Stimulated activated CD8-positive, alpha-beta memory T cell treated with anti-CD3 and anti-CD28 coated beads, Interleukin-12 subunit alpha, Interleukin-12 subunit beta, amount 100 ng/mL, for 24 hours (primary cell): ENCODE measurements around the gene GMDS.

Source experiments
- DNase-seq: peaks from one replicate; pipeline ENCODE4 v3.0.0-alpha.2; 2020; ENCODE audit errors: extremely low read depth

The GMDS gene

GRCh38 chr6:2245103-2245876 lies at the start of gene GMDS:
Gene GMDS, minus strand, starts transcription at chr6:2245605.
- peak; percentile 54 for DNase-seq

- no peak for DNase-seq
Measured at GRCh38 chr6:2285510-2285909, 40.1 kb upstream of the GMDS start.

- no peak for DNase-seq
Measured at GRCh38 chr6:2275892-2276242, 30.5 kb upstream of the GMDS start.

DNA sequence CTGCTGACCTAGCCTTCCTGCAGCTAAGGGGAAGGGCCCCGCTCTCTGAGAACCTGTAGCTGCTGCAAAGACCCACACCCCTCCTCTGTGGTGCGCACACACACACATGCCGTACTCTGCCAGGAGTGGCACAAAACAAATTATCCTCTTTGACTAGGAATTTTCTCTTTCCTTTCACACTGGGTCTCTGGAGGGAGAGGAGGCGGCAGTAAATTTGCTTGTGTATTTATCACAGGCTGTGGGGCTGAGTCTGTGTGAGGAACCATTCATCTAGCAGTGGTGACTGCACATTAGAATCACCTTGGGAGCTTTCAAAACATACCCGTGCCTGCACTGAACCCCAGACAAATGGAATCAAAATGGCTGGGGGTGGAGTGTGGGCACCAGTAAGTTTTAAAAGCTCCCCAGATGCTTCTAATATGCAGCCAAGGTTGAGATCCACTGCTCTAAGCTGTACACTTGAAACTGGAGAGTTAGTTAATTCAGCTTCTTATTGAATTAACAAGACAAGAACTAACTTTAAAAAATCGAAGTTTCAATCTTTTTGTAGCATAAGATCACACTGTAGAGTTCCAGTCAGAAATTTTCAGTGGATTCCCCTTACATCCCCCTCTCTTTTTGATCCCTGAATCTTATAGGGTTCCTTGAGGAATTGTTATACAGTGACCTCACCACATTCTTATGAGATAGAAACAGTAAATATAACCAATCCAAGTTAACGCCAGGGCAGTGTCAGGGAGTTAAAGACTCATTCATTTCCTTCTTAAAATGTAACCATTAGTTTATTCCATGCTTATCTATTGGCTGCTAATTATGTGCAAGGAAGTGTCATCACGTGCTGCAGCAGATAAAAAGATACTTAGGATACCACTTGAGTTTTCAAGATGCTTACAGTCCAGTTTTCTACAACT lies 29.8 kb upstream of the GMDS start:
- no peak for DNase-seq

DNA sequence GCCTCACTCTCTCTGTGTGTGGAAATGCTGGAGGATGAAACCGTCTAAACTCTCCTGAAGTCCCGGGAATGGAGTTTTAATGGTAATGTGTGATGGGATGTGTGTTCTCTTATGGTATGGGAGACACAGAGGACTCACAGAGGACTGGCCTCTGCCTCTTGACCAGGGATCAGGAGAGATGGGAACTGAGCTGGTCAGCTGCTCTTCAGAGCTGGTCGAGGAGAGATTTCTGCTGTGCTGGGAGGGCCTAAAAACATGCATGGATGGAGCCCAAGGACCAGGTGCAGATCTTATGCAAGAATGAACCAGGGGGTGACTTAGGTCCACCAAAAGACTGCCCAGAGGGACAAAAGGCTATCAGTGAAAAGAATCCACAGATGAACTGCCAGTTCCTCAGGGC lies 27.3 kb upstream of the GMDS start:
- no peak for DNase-seq

DNA sequence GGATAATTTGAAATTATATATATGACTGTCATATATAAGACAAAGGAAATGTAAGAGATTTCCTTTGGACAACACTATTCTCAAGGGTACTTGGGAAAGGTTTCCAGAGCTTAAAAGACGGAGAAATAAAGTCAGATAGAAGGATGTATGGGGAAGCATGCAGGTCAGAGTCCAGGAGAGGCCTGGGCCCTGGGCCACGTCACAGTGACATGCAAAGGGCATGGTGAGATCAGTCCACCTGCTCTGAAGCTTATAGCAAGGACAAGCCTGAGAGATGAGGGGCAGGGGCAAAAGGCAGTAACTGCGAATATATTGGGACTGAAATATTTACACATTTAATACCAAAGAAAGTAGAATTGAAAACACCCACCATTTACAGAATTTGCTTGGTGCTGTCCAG lies 24.6 kb upstream of the GMDS start:
- DNase-seq: no peak

DNA sequence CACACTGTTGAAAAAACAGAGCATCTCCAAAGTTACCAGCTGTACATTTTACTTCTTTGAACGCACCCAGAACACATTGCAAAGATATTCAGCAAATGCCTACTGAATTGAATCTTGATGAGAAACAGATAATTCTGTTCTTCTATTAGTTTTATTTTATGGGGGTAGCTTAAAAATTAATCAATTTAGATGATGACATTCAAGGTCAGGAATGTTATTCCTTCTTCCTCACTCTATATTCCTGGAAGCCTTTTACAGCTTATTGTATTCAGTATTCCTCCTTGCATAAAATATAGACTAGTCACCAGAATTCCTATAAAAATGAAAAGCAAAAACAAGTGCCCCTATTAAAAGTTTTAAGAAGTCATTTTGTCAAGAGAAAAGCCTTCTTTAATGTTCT lies 21.4 kb upstream of the GMDS start:
- no peak for DNase-seq

- no peak for DNase-seq
Measured at GRCh38 chr6:2266031-2266795, 20.8 kb upstream of the GMDS start.

GRCh38 chr6:2264932-2265331 lies 19.5 kb upstream of the GMDS start:
- no peak for DNase-seq

DNA sequence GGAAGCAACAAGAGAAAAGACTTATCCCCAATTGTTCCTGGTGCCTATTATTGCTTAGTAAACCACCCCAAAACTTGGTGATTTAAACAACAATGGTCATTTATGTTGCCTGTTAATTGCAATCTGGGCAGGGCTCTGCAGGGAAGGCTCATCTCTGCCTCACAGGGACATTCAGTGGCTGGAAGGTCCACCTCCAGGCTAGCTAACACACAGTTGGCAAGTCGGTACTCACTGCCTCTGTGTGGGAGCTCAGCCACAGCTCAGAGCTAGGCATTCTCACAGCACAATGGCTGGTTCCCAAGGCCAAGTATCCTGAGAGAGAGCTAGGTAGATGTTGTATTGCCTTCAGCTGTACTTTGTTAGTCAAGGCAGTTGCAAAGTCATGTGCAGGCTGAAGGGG lies 18.5 kb upstream of the GMDS start:
- no peak for DNase-seq

- DNase-seq: no peak
Measured at GRCh38 chr6:2259574-2259973, 14.2 kb upstream of the GMDS start.

- DNase-seq: no peak
Measured at GRCh38 chr6:2259002-2259494, 13.6 kb upstream of the GMDS start.

GRCh38 chr6:2258112-2258511 lies 12.7 kb upstream of the GMDS start:
- DNase-seq: no peak

DNA sequence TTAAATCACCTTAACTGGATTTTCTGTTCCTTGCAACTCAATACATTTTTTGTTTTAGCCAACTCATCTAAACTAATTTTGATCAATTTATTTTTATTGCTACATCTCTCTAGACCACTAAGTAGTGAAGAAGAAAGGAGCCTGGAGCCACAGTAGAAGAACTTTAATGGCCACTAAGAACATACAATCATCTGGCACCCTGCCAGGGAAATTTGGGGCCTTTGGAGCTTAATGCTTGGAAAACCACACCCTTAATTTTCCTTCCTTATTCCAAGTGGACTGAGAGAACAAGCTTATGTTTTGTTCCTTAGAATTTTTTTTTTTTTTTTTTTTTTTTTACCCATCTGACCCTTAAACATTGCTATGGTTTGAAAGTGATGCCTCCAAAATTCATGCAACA lies 12.0 kb upstream of the GMDS start:
- DNase-seq: no peak

DNA sequence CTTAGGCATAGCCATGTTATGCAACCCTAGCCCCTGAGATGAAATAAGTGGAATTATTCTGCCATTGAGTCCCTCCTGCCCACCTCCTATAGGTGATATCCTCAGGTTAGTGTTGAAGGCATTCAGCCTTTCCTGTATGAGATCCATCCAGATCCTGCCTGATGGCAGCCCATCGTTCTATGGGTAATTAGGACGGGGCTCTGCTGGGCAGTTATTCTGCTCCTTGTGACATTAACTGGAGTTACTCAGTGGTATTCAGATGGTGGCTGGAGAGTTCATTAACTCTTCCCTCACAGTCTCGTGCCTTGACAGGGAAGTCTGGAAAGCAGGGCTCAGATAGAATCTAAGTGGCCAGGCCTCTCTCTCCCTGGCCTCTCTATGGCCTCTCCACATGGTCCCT lies 9.3 kb upstream of the GMDS start:
- no peak for DNase-seq

- DNase-seq: no peak
Measured at GRCh38 chr6:2249126-2249525, 3.7 kb upstream of the GMDS start.

DNA sequence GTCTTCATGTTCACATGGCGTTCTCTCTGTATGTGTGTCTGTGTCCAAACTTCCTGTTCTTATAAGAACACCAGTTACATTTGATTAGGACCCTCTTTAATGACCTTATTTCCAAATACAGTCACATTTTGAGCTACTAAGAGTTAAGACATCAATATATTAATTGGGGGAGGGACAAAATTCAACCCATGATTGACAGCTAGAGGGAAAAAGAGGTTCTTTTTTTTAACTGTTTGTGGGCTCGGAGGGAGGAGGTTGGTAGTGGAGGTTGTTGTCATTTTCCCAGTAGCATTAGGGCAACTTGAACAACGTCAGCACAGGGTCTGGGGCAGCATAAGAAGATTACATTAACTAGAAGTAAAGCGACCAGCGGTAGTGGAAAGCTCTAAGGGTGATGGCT lies 2.3 kb upstream of the GMDS start:
- no peak for DNase-seq

DNA sequence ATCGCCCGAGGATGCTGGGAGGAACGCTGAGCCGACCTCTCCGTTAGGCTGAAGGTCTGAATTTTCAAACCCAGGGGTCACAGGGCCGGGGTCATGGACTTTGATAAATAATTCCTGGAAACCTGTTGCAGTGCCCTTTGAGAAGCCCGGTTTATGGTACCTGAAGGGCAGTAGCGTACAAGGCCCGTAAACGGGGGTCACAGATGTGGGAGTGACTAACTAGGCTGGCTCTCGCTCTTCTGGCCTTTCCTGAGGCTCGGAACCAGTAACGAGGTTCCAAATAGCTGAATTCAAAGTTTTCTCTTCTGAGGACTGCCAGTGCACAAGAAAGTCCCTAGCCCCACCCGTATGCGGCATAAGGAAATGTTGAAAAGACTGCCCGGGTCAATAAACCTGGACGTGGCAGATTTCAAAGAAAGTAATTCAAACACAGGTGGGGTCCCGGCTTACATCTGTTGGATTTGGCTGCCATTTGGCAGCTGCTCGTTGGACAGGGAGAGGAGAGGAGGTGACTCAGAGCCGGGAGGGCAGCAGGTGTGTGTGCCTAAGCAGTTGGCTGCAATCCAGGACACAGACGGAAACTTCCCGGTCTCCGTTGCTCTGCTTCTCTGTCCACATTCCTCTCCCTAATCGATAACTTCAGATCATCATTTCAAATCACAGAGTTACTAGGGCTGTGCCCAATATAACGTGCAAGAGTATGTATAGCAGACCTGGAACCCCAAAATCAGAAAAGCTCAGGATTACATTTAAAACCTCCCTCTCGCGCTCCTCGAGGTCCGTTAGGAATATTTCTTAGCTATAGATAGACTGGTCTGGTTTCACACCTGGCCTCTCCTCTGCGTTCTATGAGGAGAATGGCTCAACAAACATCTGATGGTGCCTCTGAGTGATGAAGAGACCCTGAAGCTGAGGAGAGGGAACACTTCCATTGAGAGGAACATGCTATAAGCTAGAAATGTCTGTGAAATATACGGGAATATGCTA lies 765 bp upstream of the GMDS start:
- no peak for DNase-seq

DNA sequence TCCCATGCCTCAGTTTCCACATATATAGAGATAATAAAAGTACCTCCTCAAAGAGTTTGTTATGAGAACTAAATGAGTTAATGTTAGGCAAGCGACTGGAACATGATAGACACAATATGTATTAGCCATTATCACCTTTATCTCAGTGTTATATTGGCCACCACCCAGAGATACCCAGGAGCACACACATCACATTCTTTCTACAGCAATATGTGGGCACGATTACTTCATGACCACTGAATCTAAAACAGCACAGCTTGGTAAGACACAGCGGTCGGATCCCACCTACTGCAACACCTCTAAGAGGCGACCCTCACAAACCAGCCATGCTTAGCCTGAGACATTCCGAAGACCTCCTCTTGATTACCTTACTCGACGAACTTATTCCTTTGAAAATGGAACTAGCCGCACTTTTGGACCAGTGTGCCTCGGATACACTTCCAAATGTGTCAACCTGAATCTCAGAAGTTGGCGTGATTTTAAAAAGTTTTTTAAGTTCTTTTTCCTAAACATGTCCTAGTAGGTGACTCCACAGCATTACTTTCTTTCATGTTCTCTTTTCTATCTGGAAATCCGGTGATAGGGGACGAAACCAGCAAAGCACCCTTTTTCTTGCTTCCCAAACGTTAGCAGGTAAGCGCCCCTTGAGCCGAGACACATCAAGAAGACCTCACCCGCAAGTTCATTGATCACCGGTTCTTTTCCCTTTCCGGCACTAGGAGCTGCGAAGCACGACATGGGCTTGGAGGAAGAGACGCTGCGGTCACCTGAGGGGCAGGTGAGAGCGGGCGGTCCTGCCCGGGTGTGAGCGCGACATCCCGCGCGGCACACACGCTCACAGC lies 923 bp downstream of the GMDS start:
- DNase-seq: no peak

- no peak for DNase-seq
Measured at GRCh38 chr6:2242311-2242710, 3.1 kb downstream of the GMDS start.
